Esophagus squamous epithelium (tissue), 4 donors: ENCODE measurements around the gene DNM3.

ENCODE experiments used
- POLR2A ChIP-seq, 4 donors: fragments of 450-650 bp; IDR thresholded peaks; one replicate each; pipeline ENCODE4 v1.6.1; 2017; ENCODE audit warnings: antibody characterized with exemption in 4 of 4, mild to moderate bottlenecking in 4 of 4, moderate library complexity in 3 of 4
- TF ChIP-seq, protein P1 (sequence below), 6 experiments: fragments of 450-650 bp in 4 of 6; fragments of 200-600 bp in 2 of 6; sonication (generic) in 2 of 6; IDR thresholded peaks; one replicate each; pipeline ENCODE4 v1.5.1; 2016 to 2019; ENCODE audit warnings: antibody characterized with exemption in 6 of 6, mild to moderate bottlenecking in 4 of 6, moderate library complexity in 4 of 6

GRCh38 chr1:171849245-171849898 is 8.1 kb downstream of the DNM3 start:
- TF ChIP-seq, protein P1, sequence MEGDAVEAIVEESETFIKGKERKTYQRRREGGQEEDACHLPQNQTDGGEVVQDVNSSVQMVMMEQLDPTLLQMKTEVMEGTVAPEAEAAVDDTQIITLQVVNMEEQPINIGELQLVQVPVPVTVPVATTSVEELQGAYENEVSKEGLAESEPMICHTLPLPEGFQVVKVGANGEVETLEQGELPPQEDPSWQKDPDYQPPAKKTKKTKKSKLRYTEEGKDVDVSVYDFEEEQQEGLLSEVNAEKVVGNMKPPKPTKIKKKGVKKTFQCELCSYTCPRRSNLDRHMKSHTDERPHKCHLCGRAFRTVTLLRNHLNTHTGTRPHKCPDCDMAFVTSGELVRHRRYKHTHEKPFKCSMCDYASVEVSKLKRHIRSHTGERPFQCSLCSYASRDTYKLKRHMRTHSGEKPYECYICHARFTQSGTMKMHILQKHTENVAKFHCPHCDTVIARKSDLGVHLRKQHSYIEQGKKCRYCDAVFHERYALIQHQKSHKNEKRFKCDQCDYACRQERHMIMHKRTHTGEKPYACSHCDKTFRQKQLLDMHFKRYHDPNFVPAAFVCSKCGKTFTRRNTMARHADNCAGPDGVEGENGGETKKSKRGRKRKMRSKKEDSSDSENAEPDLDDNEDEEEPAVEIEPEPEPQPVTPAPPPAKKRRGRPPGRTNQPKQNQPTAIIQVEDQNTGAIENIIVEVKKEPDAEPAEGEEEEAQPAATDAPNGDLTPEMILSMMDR (IDR thresholded peaks at IDR 0.05), result no peak
- no peak for TF ChIP-seq POLR2A (IDR thresholded peaks at IDR 0.05)
